Right hindlimb (tissue), 1 donor: ENCODE data around the gene EPB41.
"Not testable (repeated sequence)": the region's sequence is repeated elsewhere in the genome, so short reads cannot be mapped to it uniquely, and the experiment has no call there.

ENCODE experiments used
- DNase-seq: peaks from one replicate; pipeline ENCODE4 v3.0.0-alpha.2; 2018

EPB41 gene

DNA sequence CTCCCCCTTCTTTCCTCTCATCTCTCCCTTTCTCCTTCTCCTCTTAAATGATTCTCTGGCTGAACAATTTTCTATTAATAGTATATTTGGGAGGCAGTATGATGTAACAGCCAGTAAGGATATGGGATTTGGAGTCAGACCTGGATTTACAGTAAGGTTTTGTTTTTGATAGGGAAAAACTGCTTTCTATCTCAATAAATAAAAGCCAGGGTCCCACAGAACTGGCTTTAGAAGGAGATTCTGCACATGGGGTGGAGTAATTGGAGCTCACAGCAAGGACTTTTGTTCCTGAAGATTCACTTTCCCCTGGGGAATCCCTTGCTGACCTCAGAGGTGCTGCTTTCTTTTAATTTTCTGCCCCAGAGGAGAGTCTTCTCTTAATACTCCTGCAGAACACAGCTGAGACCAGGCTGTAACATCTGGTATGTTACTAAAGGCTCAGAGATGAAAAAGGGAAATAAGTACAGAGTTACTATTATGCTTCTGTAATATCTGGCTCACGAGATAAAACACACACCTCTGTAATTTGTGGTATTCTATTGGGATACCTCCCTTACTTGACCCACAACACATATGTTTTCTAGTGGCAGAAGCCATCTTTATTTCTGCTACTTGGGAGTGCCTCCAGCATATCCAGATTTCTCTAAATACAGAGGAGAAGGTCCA, 13.4 kb downstream of the EPB41 start:
- no peak for DNase-seq

GRCh38 chr1:28928314-28928941, 14.1 kb downstream of the EPB41 start:
- no peak for DNase-seq

DNA sequence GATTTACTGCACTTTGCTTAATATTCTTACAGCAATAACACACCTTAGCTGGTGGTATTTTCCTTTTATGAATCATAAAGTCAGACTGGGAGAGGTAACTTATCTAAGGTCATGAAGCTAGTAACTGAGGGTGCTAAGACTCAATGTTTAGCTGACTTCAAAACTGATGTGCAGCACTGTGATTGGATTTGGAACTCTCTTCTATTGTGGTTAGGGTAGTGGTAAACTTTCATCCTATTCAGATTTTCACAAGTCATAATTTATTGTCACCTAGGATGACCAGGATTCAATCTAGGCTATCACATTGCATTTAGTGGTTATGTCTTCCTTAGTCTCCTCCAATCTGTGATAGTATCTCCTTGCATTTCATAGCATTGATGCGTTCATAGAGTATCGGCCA, 18.9 kb downstream of the EPB41 start:
- no peak for DNase-seq

DNA sequence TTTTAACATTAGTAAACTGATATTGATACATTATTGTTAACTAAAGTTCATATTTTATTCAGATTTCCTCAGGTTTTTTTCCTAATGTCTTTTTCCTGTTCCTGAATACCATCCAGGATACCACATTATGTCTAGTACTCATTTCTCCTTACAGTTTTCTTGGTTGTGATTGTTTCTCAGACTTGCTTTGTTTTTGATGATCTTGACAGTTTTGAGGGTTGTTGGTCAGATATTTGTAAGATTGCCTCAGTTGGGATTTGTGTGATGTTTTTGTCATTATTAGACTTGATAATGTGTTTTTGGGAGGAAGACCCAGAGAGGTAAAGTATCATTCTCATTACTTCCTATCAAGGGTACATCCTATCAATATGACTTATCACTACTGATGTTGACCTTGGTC, 19.5 kb downstream of the EPB41 start:
- DNase-seq = no peak

- no peak for DNase-seq
Observed at GRCh38 chr1:28934676-28935075, 20.3 kb downstream of the EPB41 start.

GRCh38 chr1:28935293-28935692, 20.9 kb downstream of the EPB41 start:
- DNase-seq = no peak

- no peak for DNase-seq
Observed at GRCh38 chr1:28936094-28936493, 21.7 kb downstream of the EPB41 start.

DNA sequence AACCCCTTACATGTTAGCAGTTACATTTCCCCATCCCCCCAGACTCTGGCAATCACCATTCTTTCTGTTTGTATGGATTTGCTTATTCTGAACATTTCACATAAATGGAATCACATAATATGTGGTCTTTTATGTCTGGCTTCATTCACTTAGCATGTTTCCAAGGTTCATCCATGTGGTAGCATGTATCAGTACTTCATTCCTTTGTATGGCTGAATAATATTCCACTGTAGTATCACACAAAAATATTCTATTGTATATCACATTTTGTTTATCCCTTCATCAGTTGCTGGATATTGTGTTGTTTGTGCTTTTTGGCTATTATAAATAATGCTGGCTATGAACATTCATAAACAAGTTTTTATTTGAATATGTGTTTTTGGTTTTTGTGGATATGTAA, 22.2 kb downstream of the EPB41 start:
- no peak for DNase-seq

- DNase-seq = not testable (repeated sequence)
Observed at GRCh38 chr1:28943581-28943980, 29.2 kb downstream of the EPB41 start.

- DNase-seq = no peak
Observed at GRCh38 chr1:28950006-28950405, 35.6 kb downstream of the EPB41 start.

DNA sequence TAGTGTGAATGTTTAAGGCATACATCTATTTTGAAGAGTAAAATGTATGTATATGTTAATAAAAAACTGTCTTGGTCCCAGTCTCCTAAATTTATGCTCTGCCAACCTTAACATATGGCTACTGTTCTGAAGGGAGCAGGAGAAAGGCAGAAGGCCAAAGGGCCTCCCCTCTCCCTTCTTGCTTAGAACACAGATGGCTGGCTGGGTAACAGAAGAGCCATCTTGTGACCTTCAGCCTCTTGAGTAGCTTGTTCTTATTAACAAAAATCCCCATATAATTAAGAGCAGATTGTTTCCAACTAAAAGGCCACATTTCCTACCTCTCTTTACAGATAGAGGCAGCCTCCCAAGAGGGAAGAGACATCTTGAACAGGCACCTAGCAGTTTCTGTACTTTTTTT, 36.1 kb downstream of the EPB41 start:
- no peak for DNase-seq

DNA sequence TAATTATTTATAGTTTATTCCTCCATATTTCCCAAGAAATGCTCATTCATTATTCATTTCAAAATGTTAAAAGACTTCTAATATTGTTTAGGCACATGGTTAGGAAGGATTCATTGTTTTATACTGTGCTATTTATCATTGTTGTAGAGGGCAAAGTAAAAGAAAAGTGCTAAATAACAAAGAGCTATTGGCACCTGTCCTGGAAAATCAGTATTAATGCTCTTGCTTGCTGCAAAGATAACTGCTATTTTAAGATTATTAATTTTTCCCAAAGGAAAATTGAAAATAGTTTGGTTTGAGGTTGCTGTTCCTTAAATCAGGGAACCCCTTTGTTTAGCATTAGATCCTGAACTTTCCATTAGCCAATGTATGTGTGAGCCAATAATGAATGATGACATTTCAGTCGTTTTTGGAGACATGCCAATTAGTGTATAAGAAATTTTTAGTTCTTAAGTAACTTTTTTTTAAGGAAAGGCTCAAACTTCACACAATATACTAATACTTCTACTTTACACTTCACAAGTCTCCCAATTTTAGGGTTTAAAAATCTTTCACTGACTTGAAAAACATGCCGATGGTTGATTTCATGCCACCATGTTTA, 39.9 kb downstream of the EPB41 start:
- DNase-seq = no peak

DNA sequence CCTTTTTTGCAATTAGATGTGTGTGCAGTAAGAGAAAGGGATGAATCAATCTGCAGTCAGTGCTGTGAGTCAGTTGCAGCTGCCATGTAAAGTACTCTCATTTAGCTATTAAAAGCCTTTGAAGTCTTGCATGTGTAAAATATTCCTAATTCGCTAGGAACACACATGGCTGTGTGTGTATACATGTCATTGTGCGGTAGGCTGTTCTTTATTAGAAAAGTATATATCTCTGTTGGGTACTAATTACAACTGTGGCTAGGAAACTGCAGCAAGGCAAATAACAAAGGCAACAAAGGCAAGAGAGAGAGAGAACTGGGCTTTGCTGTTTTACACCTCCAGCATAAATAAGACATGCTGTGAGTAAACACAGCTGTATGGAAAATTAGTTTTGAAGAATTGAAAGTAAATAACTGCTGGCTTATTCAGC, 41.7 kb downstream of the EPB41 start:
- no peak for DNase-seq

- not testable (repeated sequence) for DNase-seq
Observed at GRCh38 chr1:28962114-28962831, 47.9 kb downstream of the EPB41 start.

- DNase-seq = no peak
Observed at GRCh38 chr1:28965271-28965870, 51.0 kb downstream of the EPB41 start.

DNA sequence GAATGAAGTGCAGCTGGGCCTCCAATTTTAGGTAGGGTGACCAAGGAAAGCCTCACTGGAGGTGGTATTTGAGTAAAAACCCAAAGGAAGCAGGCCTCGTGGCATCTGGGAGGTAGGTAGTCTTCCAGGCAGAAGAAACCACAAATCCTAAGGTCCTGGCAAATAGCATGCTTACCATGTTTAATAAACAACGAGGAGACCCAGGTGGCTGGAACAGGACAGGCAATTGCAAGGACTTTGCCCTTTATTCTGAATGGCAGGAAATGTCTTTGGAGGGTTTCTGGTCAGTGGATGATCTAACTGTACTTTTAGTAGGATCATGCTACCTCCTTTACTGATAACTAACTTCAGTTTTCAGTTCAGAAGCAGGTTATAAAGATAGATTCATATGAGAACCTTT, 52.2 kb downstream of the EPB41 start:
- DNase-seq = no peak

DNA sequence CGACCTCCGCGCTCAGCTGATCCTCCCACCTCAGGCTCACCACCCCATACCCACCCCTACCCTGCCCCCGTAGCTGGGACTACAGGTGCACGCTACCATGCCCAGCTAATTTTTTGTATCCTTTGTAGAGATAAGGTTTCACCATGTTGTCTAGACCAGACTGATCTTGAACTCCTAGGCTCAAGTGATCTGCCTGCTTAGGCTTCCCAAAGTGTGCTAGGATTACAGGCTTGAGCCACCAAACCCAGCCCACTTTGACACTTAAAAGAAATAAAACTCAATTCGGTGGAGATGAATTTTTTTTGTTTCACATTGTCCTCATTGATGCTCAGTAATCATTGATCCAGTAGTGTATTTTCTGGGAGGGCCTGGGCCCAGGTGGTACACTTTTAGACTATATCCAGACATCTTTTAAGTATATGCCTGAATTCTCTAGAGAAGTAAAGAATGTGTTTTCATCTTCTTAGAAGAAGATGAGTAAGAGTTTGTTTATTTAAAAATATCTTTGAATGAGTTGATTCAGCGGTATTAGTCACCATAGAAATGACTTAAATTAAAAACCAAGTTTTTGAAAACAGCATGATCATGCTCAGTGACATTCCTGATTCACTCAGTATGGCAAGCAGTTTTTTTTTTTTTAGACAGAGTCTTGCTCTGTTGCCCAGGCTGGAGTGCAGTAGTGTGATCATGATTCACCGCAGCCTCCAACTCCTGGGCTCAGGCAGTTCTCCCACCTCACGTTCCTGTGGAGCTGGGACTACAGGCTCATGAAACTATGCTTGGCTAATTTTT, 57.8 kb downstream of the EPB41 start:
- DNase-seq = no peak

DNA sequence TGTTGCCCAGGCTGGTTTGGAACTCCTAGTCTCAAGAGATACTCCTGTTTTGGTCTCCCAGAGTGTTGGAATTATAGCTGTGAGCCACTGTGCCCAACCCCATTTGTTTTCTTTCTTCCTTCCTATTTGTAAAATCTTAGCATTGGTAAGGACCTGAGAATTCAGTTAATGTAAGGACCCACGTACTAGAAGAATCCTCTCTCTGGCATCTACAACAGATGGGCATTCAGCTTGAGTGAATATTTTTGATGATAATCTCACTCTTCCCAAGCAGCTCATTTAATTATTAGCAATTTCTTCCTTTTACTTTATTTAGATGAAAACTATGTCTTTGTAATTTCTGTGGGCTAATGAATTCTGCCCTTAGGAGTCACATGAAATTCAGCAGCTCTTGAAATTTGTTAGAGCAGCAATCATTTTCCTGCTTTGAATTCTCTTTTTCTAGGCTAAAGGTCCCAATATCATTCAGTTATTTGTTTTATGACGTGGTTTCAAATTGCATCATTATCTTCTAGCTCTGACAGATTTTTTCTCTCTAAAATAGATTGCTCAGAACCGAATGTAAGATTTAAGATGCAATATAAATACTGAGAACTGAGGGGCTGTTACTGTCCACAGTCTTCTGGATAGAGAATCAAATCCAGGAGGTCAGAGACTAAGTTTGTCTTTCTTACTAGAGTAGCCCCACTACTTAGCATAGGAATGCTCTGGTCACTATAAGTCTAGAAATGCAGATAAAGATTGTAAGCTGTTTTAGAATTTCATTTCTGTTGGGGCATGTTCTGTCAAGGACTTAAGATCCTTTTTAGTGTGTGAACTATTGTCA, 59.4 kb downstream of the EPB41 start:
- no peak for DNase-seq

DNA sequence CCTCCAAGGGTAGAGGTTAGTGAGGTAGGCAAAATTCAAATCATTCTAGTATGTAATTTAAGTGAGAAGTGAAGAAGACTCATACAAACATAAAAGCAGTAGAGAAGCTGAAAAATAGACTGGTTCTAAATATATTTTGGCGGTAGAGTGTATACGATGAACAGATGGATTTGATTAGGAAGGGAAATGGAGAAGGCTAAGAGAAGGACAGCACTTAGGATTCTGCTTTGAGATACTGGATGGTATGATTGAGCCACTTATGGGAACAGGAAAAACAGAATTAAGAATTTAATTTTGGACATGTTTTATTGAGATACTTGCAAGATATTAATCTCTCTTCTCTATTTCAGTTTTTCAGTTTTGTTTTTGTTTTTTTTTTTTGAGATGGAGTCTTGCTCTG, 60.1 kb downstream of the EPB41 start:
- no peak for DNase-seq

GRCh38 chr1:28976248-28976647, 61.9 kb downstream of the EPB41 start:
- DNase-seq = no peak

GRCh38 chr1:28981210-28981609, 66.8 kb downstream of the EPB41 start:
- no peak for DNase-seq

GRCh38 chr1:28982198-28982597, 67.8 kb downstream of the EPB41 start:
- no peak for DNase-seq
